Neural cell (in vitro differentiated cells): ENCODE data around the gene CNTNAP5. TPM values are rescaled to one million over a fixed set of nuclear protein-coding genes. Genes with fewer than 3 reads are reported as not detected.

Source experiments
- H2AFZ ChIP-seq: fragments of 200-600, 300-800 bp; sonication (generic), shearing (Covaris generic); 2 replicates; pipeline ENCODE4 v1.6.0; 2014; ENCODE audit warnings: low read depth, mild to moderate bottlenecking, antibody characterized with exemption, low read length, moderate library complexity
- H3F3A ChIP-seq: fragments of 200-600 bp; shearing (Covaris generic); 2 replicates; pipeline ENCODE4 v1.6.1; 2016; ENCODE audit warnings: mild to moderate bottlenecking, moderate library complexity, mixed read lengths, antibody characterized with exemption, low read length; ENCODE audit not compliant: insufficient read depth, poor library complexity, severe bottlenecking
- H3K27ac ChIP-seq: fragments of 200-600, 300-800 bp; sonication (generic), shearing (Covaris generic); 2 replicates; pipeline ENCODE4 v1.5.1; 2014; ENCODE audit warnings: mild to moderate bottlenecking, low read length, moderate library complexity
- H3K27me3 ChIP-seq: fragments of 300-800, 200-600 bp; sonication (generic), shearing (Covaris generic); 2 replicates; pipeline ENCODE4 v1.6.0; 2014; ENCODE audit warnings: mild to moderate bottlenecking, low read depth, low read length, moderate library complexity; ENCODE audit not compliant: insufficient read depth
- H3K36me3 ChIP-seq: fragments of 300-800, 200-600 bp; sonication (generic), shearing (Covaris generic); 2 replicates; pipeline ENCODE4 v1.5.1; 2014; ENCODE audit warnings: mild to moderate bottlenecking, antibody characterized with exemption, low read length, moderate library complexity; ENCODE audit not compliant: insufficient read depth
- H3K4me2 ChIP-seq: fragments of 300-800, 200-600 bp; sonication (generic), shearing (Covaris generic); 2 replicates; pipeline ENCODE4 v1.6.0; 2014; ENCODE audit warnings: mild to moderate bottlenecking, low read length
- H3K4me3 ChIP-seq: fragments of 300-800, 200-600 bp; sonication (generic), shearing (Covaris generic); 2 replicates; pipeline ENCODE4 v1.5.1; 2014; ENCODE audit warnings: mild to moderate bottlenecking, low read length, moderate library complexity
- H3K79me2 ChIP-seq: fragments of 200-600 bp; shearing (Covaris generic); replicated peaks from 2 replicates; pipeline ENCODE4 v1.6.0; 2014; ENCODE audit warnings: mild to moderate bottlenecking, low read length, moderate library complexity; ENCODE audit not compliant: insufficient read depth
- H3K9ac ChIP-seq: fragments of 300-800, 200-600 bp; sonication (generic), shearing (Covaris generic); 2 replicates; pipeline ENCODE4 v1.6.1; 2016; ENCODE audit warnings: mild to moderate bottlenecking, low read length, mixed read lengths
- H3K9me2 ChIP-seq: fragments of 200-600 bp; shearing (Covaris generic); 2 replicates; pipeline ENCODE4 v1.6.1; 2016; ENCODE audit warnings: mild to moderate bottlenecking, low read length, mixed read lengths; ENCODE audit not compliant: insufficient read depth
- H3K9me3 ChIP-seq: fragments of 200-600, 300-800 bp; sonication (generic), shearing (Covaris generic); 2 replicates; pipeline ENCODE4 v1.6.1; 2016; ENCODE audit warnings: mild to moderate bottlenecking, mixed run types, low read length, moderate library complexity, mixed read lengths
- H4K20me1 ChIP-seq: fragments of 200-600 bp; shearing (Covaris generic); 2 replicates; pipeline ENCODE4 v1.6.1; 2016; ENCODE audit warnings: mild to moderate bottlenecking, mixed run types; ENCODE audit not compliant: insufficient read depth
- EP300 ChIP-seq: fragments of 450-650 bp; conservative IDR thresholded peaks from 2 replicates; pipeline ENCODE4 v1.6.1; 2014; ENCODE audit warnings: antibody characterized with exemption, mild to moderate bottlenecking, moderate library complexity; ENCODE audit not compliant: poor library complexity, severe bottlenecking
- EZH2 ChIP-seq: fragments of 200-600, 300-800 bp; shearing (Covaris generic), sonication (generic); IDR thresholded peaks from 2 replicates; pipeline ENCODE4 v1.6.1; 2014; ENCODE audit warnings: antibody characterized with exemption, low read length, borderline replicate concordance, mild to moderate bottlenecking; ENCODE audit not compliant: insufficient read depth, poor library complexity, severe bottlenecking
- MXI1 ChIP-seq: fragments of 450-650 bp; conservative IDR thresholded peaks from 2 replicates; pipeline ENCODE4 v1.6.1; 2014; ENCODE audit warnings: antibody characterized with exemption, mild to moderate bottlenecking; ENCODE audit not compliant: poor library complexity, severe bottlenecking
- POLR2AphosphoS5 ChIP-seq: IDR thresholded peaks from 2 replicates; pipeline ENCODE4 v1.6.1; 2012
- RAD21 ChIP-seq: fragments of 450-650 bp; conservative IDR thresholded peaks from 2 replicates; pipeline ENCODE4 v1.6.1; 2014; ENCODE audit warnings: antibody characterized with exemption, mild to moderate bottlenecking, moderate library complexity
- SMC3 ChIP-seq: fragments of 450-650 bp; conservative IDR thresholded peaks from 2 replicates; pipeline ENCODE4 v1.6.1; 2014; ENCODE audit warnings: antibody characterized with exemption, mild to moderate bottlenecking, moderate library complexity; ENCODE audit not compliant: poor library complexity
- TAF1 ChIP-seq: IDR thresholded peaks from 2 replicates; pipeline ENCODE4 v1.6.1; 2012; ENCODE audit warnings: low read depth
- polyA plus RNA-seq: library from polyadenylated mRNA; depleted of rRNA; stranded (reverse); fragments of >200 nt; gene quantifications from 2 replicates; pipeline ENCODE4 v1.2.3, GENCODE V29; 2014
- TF ChIP-seq, protein P1 (sequence below): IDR thresholded peaks from 2 replicates; pipeline ENCODE4 v1.6.1; 2012; ENCODE audit warnings: borderline replicate concordance
- TF ChIP-seq, protein P2 (sequence below): fragments of 450-650 bp; IDR thresholded peaks from 2 replicates; pipeline ENCODE4 v1.5.1; 2014; ENCODE audit warnings: antibody characterized with exemption, mild to moderate bottlenecking, moderate library complexity; ENCODE audit not compliant: poor library complexity, severe bottlenecking

Gene CNTNAP5
- polyA plus RNA-seq, 1 donor from 2014 or later = 19.3 TPM

DNA sequence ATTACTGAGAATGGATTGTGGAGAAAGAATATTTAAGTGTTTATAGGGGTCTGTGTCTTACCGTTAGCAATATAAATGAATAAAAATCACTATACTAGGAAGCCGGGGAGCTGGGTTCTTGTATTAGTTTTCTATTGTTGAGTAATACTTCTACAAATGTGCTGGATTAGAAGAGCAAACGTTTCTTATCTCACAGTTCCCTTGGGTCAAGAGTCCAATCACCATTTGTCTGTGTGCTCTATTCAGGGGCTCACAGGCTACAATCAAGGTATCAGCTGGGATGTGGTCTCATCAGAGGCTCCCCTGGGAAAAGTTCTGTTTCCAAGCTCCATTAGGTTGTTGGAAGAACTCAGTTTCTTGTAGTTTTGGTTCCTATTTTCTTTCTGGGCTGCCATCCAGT, 790.9 kb downstream of the CNTNAP5 start:
- H3F3A ChIP-seq = no peaks in the 10 kb centered on the region
- no peak overlapping the region for H2AFZ ChIP-seq
- H3K27ac ChIP-seq = no peak overlapping the region
- no peaks in the 10 kb centered on the region for H3K36me3 ChIP-seq
- H4K20me1 ChIP-seq = no peaks in the 10 kb centered on the region
- H3K9me3 ChIP-seq = no peaks in the 10 kb centered on the region
- H3K27me3 ChIP-seq = no peaks in the 10 kb centered on the region
- H3K9me2 ChIP-seq = no peaks in the 10 kb centered on the region
- no peaks in the 10 kb centered on the region for H3K79me2 ChIP-seq
- no peak overlapping the region for H3K4me3 ChIP-seq
- TF ChIP-seq EP300 = no peak
- TF ChIP-seq, protein P1, sequence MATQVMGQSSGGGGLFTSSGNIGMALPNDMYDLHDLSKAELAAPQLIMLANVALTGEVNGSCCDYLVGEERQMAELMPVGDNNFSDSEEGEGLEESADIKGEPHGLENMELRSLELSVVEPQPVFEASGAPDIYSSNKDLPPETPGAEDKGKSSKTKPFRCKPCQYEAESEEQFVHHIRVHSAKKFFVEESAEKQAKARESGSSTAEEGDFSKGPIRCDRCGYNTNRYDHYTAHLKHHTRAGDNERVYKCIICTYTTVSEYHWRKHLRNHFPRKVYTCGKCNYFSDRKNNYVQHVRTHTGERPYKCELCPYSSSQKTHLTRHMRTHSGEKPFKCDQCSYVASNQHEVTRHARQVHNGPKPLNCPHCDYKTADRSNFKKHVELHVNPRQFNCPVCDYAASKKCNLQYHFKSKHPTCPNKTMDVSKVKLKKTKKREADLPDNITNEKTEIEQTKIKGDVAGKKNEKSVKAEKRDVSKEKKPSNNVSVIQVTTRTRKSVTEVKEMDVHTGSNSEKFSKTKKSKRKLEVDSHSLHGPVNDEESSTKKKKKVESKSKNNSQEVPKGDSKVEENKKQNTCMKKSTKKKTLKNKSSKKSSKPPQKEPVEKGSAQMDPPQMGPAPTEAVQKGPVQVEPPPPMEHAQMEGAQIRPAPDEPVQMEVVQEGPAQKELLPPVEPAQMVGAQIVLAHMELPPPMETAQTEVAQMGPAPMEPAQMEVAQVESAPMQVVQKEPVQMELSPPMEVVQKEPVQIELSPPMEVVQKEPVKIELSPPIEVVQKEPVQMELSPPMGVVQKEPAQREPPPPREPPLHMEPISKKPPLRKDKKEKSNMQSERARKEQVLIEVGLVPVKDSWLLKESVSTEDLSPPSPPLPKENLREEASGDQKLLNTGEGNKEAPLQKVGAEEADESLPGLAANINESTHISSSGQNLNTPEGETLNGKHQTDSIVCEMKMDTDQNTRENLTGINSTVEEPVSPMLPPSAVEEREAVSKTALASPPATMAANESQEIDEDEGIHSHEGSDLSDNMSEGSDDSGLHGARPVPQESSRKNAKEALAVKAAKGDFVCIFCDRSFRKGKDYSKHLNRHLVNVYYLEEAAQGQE = no peak
- no peak for TF ChIP-seq EZH2
- TF ChIP-seq RAD21 = no peak
- no peak for TF ChIP-seq TAF1
- TF ChIP-seq, protein P2, sequence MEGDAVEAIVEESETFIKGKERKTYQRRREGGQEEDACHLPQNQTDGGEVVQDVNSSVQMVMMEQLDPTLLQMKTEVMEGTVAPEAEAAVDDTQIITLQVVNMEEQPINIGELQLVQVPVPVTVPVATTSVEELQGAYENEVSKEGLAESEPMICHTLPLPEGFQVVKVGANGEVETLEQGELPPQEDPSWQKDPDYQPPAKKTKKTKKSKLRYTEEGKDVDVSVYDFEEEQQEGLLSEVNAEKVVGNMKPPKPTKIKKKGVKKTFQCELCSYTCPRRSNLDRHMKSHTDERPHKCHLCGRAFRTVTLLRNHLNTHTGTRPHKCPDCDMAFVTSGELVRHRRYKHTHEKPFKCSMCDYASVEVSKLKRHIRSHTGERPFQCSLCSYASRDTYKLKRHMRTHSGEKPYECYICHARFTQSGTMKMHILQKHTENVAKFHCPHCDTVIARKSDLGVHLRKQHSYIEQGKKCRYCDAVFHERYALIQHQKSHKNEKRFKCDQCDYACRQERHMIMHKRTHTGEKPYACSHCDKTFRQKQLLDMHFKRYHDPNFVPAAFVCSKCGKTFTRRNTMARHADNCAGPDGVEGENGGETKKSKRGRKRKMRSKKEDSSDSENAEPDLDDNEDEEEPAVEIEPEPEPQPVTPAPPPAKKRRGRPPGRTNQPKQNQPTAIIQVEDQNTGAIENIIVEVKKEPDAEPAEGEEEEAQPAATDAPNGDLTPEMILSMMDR = no peak
- no peak for TF ChIP-seq SMC3
- no peak for TF ChIP-seq MXI1
- no peak for TF ChIP-seq POLR2AphosphoS5
- no peak overlapping the region for H3K4me2 ChIP-seq
- no peak overlapping the region for H3K9ac ChIP-seq

DNA sequence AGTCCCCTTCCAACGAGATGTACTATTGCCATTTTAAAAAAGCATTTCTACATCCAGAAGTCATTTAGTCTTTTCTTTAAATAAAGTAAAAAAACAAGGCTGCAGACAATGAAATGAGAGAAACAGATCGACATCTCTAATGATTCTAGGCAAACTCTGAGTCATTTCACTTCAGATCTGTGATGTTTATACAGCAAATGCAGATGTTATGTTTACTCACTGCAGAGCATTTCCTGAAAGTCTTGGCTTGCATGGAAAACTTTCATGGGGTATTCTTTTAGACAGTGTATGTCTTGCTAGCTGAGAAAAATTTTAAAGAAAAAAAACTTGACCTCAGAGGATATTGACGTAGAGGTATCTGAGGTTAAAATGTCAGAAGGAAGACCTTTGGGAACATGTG, 797.4 kb downstream of the CNTNAP5 start:
- Histone ChIP-seq H3K79me2 (no peaks in the 10 kb centered on the region), H3K9ac (no peak overlapping the region), H3K4me2 (no peak overlapping the region), H3K4me3 (no peak overlapping the region), H3K27me3 (no peaks in the 10 kb centered on the region), H3F3A (no peaks in the 10 kb centered on the region), H3K9me2 (no peaks in the 10 kb centered on the region), H4K20me1 (no peaks in the 10 kb centered on the region), H3K27ac (no peak overlapping the region), H3K9me3 (no peaks in the 10 kb centered on the region), H3K36me3 (no peaks in the 10 kb centered on the region), H2AFZ (no peak overlapping the region)
- TF ChIP-seq SMC3 (no peak), EZH2 (no peak), MXI1 (no peak), EP300 (no peak), RAD21 (no peak), POLR2AphosphoS5 (no peak), TAF1 (no peak)
- TF ChIP-seq, protein P2 = no peak
- TF ChIP-seq, protein P1 = no peak
